Stimulated activated CD8-positive, alpha-beta memory T cell treated with anti-CD3 and anti-CD28 coated beads, Interleukin-15, amount 100 ng/mL, for 4 hours (primary cell): Measurements from ENCODE around the gene TSC22D2.
"Not testable (repeated sequence)": the region's sequence is repeated elsewhere in the genome, so short reads cannot be mapped to it uniquely, and the experiment has no call there.

Experiments used
- DNase-seq, 2 donors: peaks; one replicate each; pipeline ENCODE4 v3.0.0-alpha.2; 2020; ENCODE audit warnings: low read depth in 2 of 2

Gene TSC22D2

DNA sequence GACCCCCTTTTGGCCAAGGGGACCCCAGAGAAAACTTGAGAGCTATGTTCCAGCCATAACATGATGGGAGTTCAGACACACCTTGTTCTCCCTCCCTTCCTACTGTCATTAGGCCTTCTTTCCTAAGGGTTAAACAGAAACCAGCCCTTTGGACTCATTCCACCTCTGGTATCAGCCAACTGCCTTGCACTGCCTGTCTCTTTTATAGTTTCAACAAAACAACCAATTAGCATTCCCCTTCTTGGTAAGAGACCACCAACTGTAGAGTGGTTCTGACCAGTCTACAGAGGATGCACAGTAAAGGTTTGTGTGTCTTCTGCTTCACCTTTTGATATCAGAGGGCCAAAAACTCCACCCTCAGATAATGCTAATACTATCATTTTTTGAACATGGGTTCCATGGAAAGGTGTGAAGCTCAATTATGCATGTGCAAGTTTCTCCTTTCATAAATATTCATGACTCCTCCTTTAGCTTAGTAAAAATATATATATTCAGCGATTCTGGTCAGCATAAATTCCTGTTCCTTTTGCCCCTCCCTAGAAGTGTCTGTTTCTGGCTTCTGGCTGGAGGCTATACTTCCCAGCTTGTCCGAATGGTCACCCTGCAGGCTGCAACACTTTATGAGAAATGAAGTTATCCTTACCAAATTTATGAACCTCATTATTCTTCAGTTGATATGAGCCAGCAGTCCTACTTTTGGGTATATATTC, 82.3 kb downstream of the TSC22D2 start:
- no peak for DNase-seq

DNA sequence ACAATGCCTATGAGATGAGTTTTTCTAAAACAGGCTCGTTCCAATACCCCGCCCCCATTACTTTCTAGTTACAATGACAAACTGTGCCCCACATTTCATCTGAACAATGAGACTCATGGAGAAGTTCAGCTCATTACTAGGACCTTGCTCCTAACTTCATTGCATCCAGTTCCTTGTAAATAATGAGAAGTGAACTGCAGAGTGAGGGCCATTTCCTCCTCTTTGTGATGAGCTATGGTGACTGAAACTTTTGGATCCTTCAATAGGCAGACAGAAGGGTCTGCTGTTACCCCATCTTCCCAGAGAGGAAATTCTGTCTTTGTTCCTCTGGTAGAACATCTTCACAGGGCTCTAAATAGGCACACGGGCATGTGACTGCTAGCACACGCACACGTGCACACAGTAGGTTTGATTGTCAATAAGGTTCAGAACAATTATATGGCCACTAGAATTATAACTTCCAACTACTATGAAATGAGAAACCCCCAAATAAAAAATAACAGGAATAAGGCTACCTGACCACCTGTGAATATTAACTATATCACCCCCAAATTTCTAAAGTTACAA, 86.4 kb downstream of the TSC22D2 start:
- DNase-seq: no peak

DNA sequence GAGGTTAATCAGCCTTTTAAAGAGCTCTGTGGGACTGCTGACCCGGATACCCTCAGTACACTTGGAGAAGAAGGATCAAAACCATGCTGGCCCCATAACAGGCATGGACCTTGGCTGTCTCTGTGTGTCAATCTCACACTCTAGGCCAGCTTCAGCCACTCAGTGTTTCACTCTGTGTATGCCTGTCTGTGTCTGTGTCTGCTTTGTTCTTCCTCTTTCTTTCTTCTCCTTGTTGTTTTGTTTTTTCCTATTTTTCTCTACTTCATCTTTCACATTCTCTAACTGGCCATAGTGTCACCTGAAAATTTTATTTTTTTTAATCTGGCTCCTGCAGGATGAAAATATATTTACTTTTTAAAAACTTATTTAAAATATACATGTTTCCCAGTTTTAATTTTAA, 87.1 kb downstream of the TSC22D2 start:
- no peak for DNase-seq

DNA sequence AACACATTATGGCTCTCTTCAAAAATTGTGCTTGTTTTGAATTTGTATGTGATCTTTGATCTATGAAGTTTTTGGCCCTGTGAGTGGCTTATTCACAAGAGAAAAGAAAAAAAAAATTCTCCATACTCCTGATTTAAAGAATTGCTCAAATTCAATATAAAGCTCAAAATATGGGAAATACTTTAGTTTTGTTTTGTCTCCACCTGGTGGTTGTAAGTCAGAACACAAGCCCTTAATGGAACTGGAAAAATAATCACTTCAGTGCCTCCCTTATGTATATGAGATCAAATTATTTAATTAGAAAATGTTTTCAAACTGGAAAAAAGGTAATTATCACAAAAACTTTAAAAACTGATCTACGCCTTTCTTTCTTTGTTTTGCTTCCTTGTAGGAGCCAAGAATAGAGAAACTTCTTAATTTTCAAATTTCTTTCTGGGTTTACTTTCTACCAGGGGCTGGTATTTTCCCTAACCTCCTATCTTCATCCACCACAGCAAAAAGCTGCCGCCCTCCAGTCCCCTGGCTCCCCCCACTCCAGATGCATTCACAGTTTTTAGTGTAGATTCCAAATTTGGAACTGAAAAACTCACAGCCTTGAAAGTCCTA, 87.6 kb downstream of the TSC22D2 start:
- no peak for DNase-seq

DNA sequence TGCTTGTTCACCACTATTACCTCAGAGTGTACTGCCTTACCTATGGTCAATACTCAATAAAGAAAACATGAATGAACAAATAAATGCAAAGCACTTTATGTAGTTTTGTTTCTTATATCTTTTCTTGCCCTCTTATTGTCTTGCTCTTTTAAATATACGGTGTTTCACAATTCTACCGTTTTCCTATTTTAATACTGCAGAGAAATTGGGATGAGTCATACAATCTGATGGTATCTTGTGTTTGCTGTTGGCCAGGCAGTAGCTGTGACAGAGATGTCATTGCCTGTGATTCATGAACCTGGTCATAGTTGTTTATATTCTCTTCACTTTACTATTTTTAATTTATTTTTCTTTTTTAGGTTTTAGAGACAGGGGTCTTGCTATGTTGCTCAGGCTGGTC, 89.9 kb downstream of the TSC22D2 start:
- no peak for DNase-seq

DNA sequence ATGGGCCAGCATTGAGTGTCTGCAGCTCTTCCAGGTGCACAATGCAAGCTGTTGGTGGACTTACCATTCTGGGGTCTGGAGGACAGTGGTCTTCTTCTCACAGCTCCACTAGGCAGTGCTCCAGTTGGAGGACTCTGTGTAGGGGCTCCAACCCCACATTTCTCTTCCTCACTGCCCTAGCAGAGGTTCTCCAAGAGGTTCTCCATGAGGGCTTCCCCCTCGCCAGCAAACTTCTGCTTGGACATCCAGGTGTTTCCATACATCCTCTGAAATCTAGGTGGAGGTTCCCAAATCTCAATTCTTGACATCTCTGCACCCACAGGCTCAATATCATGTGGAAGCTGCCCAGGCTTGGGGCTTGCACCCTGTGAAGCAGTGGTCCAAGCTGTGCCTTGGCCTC, 92.9 kb downstream of the TSC22D2 start:
- not testable (repeated sequence) for DNase-seq

DNA sequence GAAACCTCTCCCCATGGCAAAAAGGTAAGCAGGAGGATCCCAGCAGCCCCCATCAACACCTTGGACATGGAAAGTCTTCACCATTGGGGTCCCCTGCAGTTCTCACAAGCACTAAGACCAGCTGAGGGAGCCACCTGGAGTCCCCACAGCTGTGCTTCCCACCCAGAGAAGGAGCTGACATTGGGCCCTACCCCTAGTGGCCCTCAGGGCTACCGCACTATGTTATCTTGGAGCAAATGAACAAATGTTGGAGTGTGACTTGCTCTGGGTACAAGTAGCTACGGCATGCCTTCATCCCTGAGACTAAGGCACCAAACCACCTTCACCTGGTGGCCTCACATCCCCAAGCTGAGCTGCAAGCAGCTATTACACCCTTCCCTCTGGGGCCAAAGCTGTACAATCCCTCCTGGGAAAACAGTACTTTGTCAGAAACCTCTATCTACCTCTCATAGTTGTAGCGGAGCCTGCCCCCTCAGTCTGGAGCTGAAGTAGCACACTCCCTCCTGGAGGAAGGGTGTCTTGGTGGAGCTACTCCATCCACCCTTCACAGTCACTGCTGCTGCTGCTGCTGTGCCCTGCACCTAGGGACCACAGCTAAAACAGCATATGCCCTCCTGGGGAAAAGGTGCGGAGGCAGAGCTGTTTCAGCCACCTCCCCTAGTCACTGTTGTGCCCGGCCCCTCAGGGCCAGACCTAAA, 95.5 kb downstream of the TSC22D2 start:
- no peak for DNase-seq

DNA sequence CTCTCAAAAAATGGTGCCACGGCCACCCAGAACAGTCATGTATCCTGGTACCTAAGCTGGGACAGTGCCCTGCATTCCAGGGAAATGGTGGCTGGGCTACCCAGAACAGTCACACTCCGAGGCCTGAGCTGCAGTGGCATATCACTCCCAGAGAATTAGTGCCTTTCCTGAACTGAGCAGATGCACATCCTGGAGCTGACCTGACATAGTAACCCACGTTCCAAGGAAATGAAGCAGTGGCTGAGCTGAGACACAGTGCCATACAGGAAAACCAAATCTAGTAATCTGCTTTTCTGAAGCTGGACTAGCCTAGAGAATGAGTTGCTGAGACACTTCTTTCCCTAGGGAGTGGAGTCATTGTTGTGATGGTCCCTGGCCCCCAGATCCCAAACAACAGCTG, 96.4 kb downstream of the TSC22D2 start:
- DNase-seq: no peak

DNA sequence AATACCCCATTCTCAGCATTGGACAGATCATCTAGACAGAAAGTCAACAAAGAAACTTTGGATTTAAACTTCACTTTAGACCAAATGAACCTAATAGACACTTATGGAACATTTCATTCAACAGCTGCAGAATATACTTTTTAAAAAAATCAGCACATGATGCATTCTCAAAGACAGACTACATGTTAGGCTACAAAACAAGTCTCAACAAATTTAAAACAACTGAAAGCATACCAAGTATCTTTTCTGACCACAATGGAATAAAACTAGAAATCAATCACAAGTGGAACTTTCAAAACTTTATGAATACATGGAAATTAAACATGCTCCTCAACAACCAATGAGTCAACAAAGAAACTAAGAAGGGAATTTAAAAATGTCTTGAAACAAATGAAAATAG, 100.3 kb downstream of the TSC22D2 start:
- DNase-seq: no peak

DNA sequence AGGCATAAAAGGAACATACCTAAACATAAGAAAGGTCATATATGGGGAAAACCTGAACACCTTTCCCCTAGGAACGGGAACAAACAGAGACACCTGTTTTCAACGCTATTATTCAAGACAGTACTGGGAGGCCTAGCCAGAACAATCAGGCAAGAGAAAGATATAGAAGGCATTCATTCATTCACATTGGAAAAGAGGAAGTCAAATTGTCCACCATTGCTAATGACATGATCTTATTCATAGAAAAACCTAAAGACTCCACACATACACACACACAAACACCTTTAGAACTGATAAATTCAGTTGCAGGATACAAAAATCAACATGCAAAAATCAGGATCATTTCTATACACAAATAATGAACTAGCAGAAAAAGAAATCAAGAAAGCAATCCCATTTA, 101.7 kb downstream of the TSC22D2 start:
- no peak for DNase-seq

DNA sequence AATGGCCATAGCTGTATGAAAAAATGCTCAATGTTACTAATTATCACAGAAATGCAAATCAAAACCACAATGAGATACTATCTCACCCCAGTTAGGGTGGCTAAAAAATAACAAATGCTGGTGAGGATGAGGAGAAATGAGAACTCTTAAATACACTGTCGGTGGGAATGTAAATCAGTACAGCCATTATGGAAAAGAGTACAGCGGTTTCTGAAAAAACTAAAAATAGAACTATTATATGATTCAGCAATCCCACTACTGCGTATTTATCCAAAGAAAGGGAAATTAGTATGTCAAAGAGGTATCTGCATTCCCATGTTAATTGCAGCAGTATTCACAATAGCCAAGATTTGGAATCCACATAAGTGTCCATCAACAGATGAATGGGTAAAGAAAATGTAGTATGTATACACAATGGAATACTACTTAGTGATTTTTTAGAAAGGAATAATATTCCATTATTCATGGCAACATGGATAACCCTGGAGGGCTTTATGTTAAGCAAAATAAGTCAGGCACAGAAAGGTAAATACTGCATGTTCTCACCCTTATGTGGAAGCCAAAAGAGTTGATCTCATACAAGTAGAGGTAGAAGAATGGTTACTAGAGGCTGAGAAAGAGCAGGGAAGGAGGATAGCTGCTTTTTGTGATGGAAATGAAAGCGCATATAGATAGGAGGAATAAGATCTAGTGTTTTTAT, 103.2 kb downstream of the TSC22D2 start:
- no peak for DNase-seq

DNA sequence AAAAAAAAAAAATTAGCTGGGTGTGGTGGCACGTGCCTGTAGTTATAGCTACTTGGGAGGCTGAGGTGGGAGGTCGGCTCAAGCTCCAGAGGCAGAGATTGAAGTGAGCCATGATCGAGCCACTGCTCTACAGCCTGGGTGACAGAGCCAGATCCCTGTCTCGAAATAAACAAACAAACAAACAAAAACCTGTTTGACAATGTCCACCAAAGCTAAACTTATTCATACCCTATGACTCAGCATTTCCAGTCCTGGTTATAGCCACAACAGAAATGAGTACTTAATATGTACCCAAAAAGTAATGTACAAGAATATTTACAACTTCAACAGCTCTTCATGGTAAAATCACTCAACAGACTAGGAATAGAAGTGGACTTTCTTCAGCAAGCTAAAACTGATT, 107.1 kb downstream of the TSC22D2 start:
- no peak for DNase-seq
